IgD-negative memory B cell (primary cell): Measurements from ENCODE around the gene SLC15A5. TPM values are rescaled to one million over a fixed set of nuclear protein-coding genes. Genes with fewer than 3 reads are reported as not detected.

Experiments
- H3K27ac Mint-ChIP-seq, 3 donors: one replicate each; pipeline ENCODE4 v1.8.0; 2020 to 2022; ENCODE audit warnings: mild to moderate bottlenecking in 3 of 3, mixed read lengths in 3 of 3, moderate library complexity in 1 of 3
- H3K27me3 Mint-ChIP-seq: one replicate; pipeline ENCODE4 v1.8.0; 2021; ENCODE audit warnings: mixed read lengths
- H3K36me3 Mint-ChIP-seq: one replicate; pipeline ENCODE4 v1.8.0; 2020; ENCODE audit warnings: mild to moderate bottlenecking, mixed read lengths
- H3K4me1 Mint-ChIP-seq, 3 donors: one replicate each; pipeline ENCODE4 v1.8.0; 2020 to 2022; ENCODE audit warnings: mixed read lengths in 3 of 3, mild to moderate bottlenecking in 1 of 3
- H3K4me3 Mint-ChIP-seq, 4 donors: one replicate each; pipeline ENCODE4 v1.8.0; 2020 to 2022; ENCODE audit warnings: mild to moderate bottlenecking in 4 of 4, mixed read lengths in 4 of 4, moderate library complexity in 3 of 4
- H3K9me3 Mint-ChIP-seq, 3 donors: one replicate each; pipeline ENCODE4 v1.8.0; 2020 to 2021; ENCODE audit warnings: mixed read lengths in 3 of 3, mild to moderate bottlenecking in 1 of 3
- polyA plus RNA-seq: library from polyadenylated mRNA; unstranded; fragments of 300-500 nt; fragmentation: Illumina TruSeq; gene quantifications from one replicate; pipeline ENCODE4 v1.2.3, GENCODE V29; 2021

SLC15A5 gene
- polyA plus RNA-seq, 1 donor from 2014 or later = not detected

- Mint-ChIP-seq H3K27ac (no peak overlapping the region), H3K9me3 (peaks cover 0 to 10% (median 4%) of the 10 kb centered on the region in 3 donors), H3K36me3 (no peaks in the 10 kb centered on the region), H3K27me3 (no peaks in the 10 kb centered on the region), H3K4me1 (no peaks in the 10 kb centered on the region), H3K4me3 (no peak overlapping the region)
These were observed 101.6 kb downstream of the SLC15A5 start for GRCh38 chr12:16175840-16176239.

GRCh38 chr12:16174282-16174681 lies 103.2 kb downstream of the SLC15A5 start:
- H3K27ac Mint-ChIP-seq = no peak overlapping the region
- H3K4me3 Mint-ChIP-seq = no peak overlapping the region
- H3K9me3 Mint-ChIP-seq = peaks cover 0 to 4% (median 2%) of the 10 kb centered on the region in 3 donors
- no peaks in the 10 kb centered on the region for H3K4me1 Mint-ChIP-seq
- no peaks in the 10 kb centered on the region for H3K27me3 Mint-ChIP-seq
- no peaks in the 10 kb centered on the region for H3K36me3 Mint-ChIP-seq

GRCh38 chr12:16171348-16171747 lies 106.1 kb downstream of the SLC15A5 start:
- Mint-ChIP-seq H3K9me3 (peaks cover 0 to 1% (median 0%) of the 10 kb centered on the region in 3 donors), H3K4me3 (no peak overlapping the region), H3K36me3 (no peaks in the 10 kb centered on the region), H3K4me1 (no peaks in the 10 kb centered on the region), H3K27me3 (no peaks in the 10 kb centered on the region), H3K27ac (no peak overlapping the region)

GRCh38 chr12:16168078-16168477 lies 109.4 kb downstream of the SLC15A5 start:
- H3K27me3 Mint-ChIP-seq = no peaks in the 10 kb centered on the region
- peaks cover 0 to 1% (median 0%) of the 10 kb centered on the region in 3 donors for H3K9me3 Mint-ChIP-seq
- no peaks in the 10 kb centered on the region for H3K36me3 Mint-ChIP-seq
- H3K4me3 Mint-ChIP-seq = no peak overlapping the region
- no peak overlapping the region for H3K27ac Mint-ChIP-seq
- no peaks in the 10 kb centered on the region for H3K4me1 Mint-ChIP-seq

- H3K4me3 Mint-ChIP-seq = no peak overlapping the region
- peaks cover 0 to 1% (median 0%) of the 10 kb centered on the region in 3 donors for H3K9me3 Mint-ChIP-seq
- H3K27me3 Mint-ChIP-seq = no peaks in the 10 kb centered on the region
- no peak overlapping the region for H3K27ac Mint-ChIP-seq
- no peaks in the 10 kb centered on the region for H3K36me3 Mint-ChIP-seq
- H3K4me1 Mint-ChIP-seq = no peaks in the 10 kb centered on the region
These were observed 110.7 kb downstream of the SLC15A5 start for GRCh38 chr12:16166563-16167470.

- H3K4me3 Mint-ChIP-seq = no peak overlapping the region
- peaks cover 0 to 1% (median 0%) of the 10 kb centered on the region in 3 donors for H3K9me3 Mint-ChIP-seq
- H3K36me3 Mint-ChIP-seq = no peaks in the 10 kb centered on the region
- H3K27me3 Mint-ChIP-seq = no peaks in the 10 kb centered on the region
- no peak overlapping the region for H3K27ac Mint-ChIP-seq
- no peaks in the 10 kb centered on the region for H3K4me1 Mint-ChIP-seq
These were observed 112.0 kb downstream of the SLC15A5 start for GRCh38 chr12:16165506-16165905.

- Mint-ChIP-seq H3K27me3 (no peaks in the 10 kb centered on the region), H3K9me3 (peaks cover 0 to 1% (median 0%) of the 10 kb centered on the region in 3 donors), H3K27ac (no peak overlapping the region), H3K4me3 (no peak overlapping the region), H3K4me1 (no peaks in the 10 kb centered on the region), H3K36me3 (no peaks in the 10 kb centered on the region)
These were observed 113.6 kb downstream of the SLC15A5 start for GRCh38 chr12:16163901-16164300.

GRCh38 chr12:16163146-16163545 lies 114.3 kb downstream of the SLC15A5 start:
- Mint-ChIP-seq H3K4me1 (no peaks in the 10 kb centered on the region), H3K27me3 (no peaks in the 10 kb centered on the region), H3K9me3 (no peaks in the 10 kb centered on the region), H3K36me3 (no peaks in the 10 kb centered on the region), H3K4me3 (no peak overlapping the region), H3K27ac (no peak overlapping the region)

- Mint-ChIP-seq H3K4me3 (no peak overlapping the region), H3K9me3 (no peaks in the 10 kb centered on the region), H3K36me3 (no peaks in the 10 kb centered on the region), H3K27me3 (no peaks in the 10 kb centered on the region), H3K4me1 (no peaks in the 10 kb centered on the region), H3K27ac (no peak overlapping the region)
These were observed 117.9 kb downstream of the SLC15A5 start for GRCh38 chr12:16159571-16159970.

GRCh38 chr12:16158050-16158449 lies 119.4 kb downstream of the SLC15A5 start:
- no peak overlapping the region for H3K4me3 Mint-ChIP-seq
- no peaks in the 10 kb centered on the region for H3K4me1 Mint-ChIP-seq
- H3K27ac Mint-ChIP-seq = no peak overlapping the region

GRCh38 chr12:16155938-16156337 lies 121.5 kb downstream of the SLC15A5 start:
- no peaks in the 10 kb centered on the region for H3K27me3 Mint-ChIP-seq
- H3K4me3 Mint-ChIP-seq = no peak overlapping the region
- H3K9me3 Mint-ChIP-seq = no peaks in the 10 kb centered on the region
- H3K27ac Mint-ChIP-seq = no peak overlapping the region
- no peaks in the 10 kb centered on the region for H3K4me1 Mint-ChIP-seq
- H3K36me3 Mint-ChIP-seq = no peaks in the 10 kb centered on the region

More at GRCh38 chr12:16158050-16158449, 119.4 kb downstream of the SLC15A5 start:
- H3K9me3 Mint-ChIP-seq = no peaks in the 10 kb centered on the region
- H3K27me3 Mint-ChIP-seq = no peaks in the 10 kb centered on the region
- no peaks in the 10 kb centered on the region for H3K36me3 Mint-ChIP-seq

- Mint-ChIP-seq H3K9me3 (no peaks in the 10 kb centered on the region), H3K4me3 (no peak overlapping the region), H3K4me1 (no peaks in the 10 kb centered on the region), H3K27ac (no peak overlapping the region), H3K27me3 (no peaks in the 10 kb centered on the region), H3K36me3 (no peaks in the 10 kb centered on the region)
These were observed 122.5 kb downstream of the SLC15A5 start for GRCh38 chr12:16154990-16155389.

GRCh38 chr12:16152885-16153673 lies 124.4 kb downstream of the SLC15A5 start:
- Mint-ChIP-seq H3K4me1 (no peaks in the 10 kb centered on the region), H3K27ac (no peak overlapping the region), H3K36me3 (no peaks in the 10 kb centered on the region), H3K4me3 (no peak overlapping the region), H3K27me3 (no peaks in the 10 kb centered on the region), H3K9me3 (no peaks in the 10 kb centered on the region)

GRCh38 chr12:16150276-16150675 lies 127.2 kb downstream of the SLC15A5 start:
- Mint-ChIP-seq H3K36me3 (no peaks in the 10 kb centered on the region), H3K27ac (no peak overlapping the region), H3K4me3 (no peak overlapping the region), H3K27me3 (peaks cover 1% of the 10 kb centered on the region), H3K9me3 (no peaks in the 10 kb centered on the region), H3K4me1 (no peaks in the 10 kb centered on the region)

GRCh38 chr12:16148938-16149337 lies 128.5 kb downstream of the SLC15A5 start:
- H3K36me3 Mint-ChIP-seq = no peaks in the 10 kb centered on the region
- H3K27me3 Mint-ChIP-seq = peaks cover 1% of the 10 kb centered on the region
- H3K4me1 Mint-ChIP-seq = no peaks in the 10 kb centered on the region
- no peaks in the 10 kb centered on the region for H3K9me3 Mint-ChIP-seq
- no peak overlapping the region for H3K4me3 Mint-ChIP-seq
- no peak overlapping the region for H3K27ac Mint-ChIP-seq
